ENCODE data around the gene ZNF185.

ZNF185 gene

GRCh38 chrX:152897222-152898131 is at the start of gene ZNF185:
ZNF185 (plus strand) TSS chrX:152898067; CDS start chrX:152914490, 16,423 bp downstream.
- DNase-seq (ENCODE audit: low spot score), result no peak

GRCh38 chrX:152850465-152850864 is 47.4 kb upstream of the ZNF185 start:
- DNase-seq (ENCODE audit: low spot score), result no peak

GRCh38 chrX:152853986-152854385 is 43.9 kb upstream of the ZNF185 start:
- DNase-seq (ENCODE audit: low spot score), result no peak

GRCh38 chrX:152861116-152861515 is 36.8 kb upstream of the ZNF185 start:
- no peak for DNase-seq (ENCODE audit: low spot score)

GRCh38 chrX:152861826-152862225 is 36.0 kb upstream of the ZNF185 start:
- no peak for DNase-seq (ENCODE audit: low spot score)

GRCh38 chrX:152865232-152865920 is 32.5 kb upstream of the ZNF185 start:
- no peak for DNase-seq (ENCODE audit: low spot score)

GRCh38 chrX:152866386-152866785 is 31.5 kb upstream of the ZNF185 start:
- DNase-seq (ENCODE audit: low spot score), result no peak

- DNase-seq (ENCODE audit: low spot score), result no peak
These were observed 27.9 kb upstream of the ZNF185 start for GRCh38 chrX:152869972-152870371.

GRCh38 chrX:152871260-152871659 is 26.6 kb upstream of the ZNF185 start:
- DNase-seq (ENCODE audit: low spot score), result no peak

GRCh38 chrX:152872522-152872921 is 25.3 kb upstream of the ZNF185 start:
- DNase-seq (ENCODE audit: low spot score), result no peak

GRCh38 chrX:152873361-152873760 is 24.5 kb upstream of the ZNF185 start:
- DNase-seq (ENCODE audit: low spot score), result no peak

GRCh38 chrX:152876931-152877840 is 20.7 kb upstream of the ZNF185 start:
- DNase-seq (ENCODE audit: low spot score), result no peak

- DNase-seq (ENCODE audit: low spot score), result no peak
These were observed 18.7 kb upstream of the ZNF185 start for GRCh38 chrX:152878976-152879755.

- DNase-seq (ENCODE audit: low spot score), result no peak
These were observed 16.6 kb upstream of the ZNF185 start for GRCh38 chrX:152881289-152881688.

- no peak for DNase-seq (ENCODE audit: low spot score)
These were observed 13.7 kb upstream of the ZNF185 start for GRCh38 chrX:152884171-152884570.

GRCh38 chrX:152886716-152887115 is 11.2 kb upstream of the ZNF185 start:
- no peak for DNase-seq (ENCODE audit: low spot score)

GRCh38 chrX:152892499-152892898 is 5.4 kb upstream of the ZNF185 start:
- no peak for DNase-seq (ENCODE audit: low spot score)

- no peak for DNase-seq (ENCODE audit: low spot score)
These were observed 4.6 kb upstream of the ZNF185 start for GRCh38 chrX:152892999-152893891.

- DNase-seq (ENCODE audit: low spot score), result no peak
These were observed 3.8 kb upstream of the ZNF185 start for GRCh38 chrX:152893980-152894610.

- DNase-seq (ENCODE audit: low spot score), result no peak
These were observed 2.7 kb upstream of the ZNF185 start for GRCh38 chrX:152895121-152895520.
